Fibroblast of skin of scalp (primary cell): ENCODE results near the gene RBM38.

ENCODE experiments used
- DNase-seq: peaks from one replicate; pipeline ENCODE4 v3.0.0-alpha.2; 2013

The RBM38 gene

GRCh38 chr20:57456116-57456515 lies 64.9 kb downstream of the RBM38 start:
- DNase-seq = no peak

- DNase-seq = no peak
Observed at GRCh38 chr20:57457243-57458095, 66.3 kb downstream of the RBM38 start.

- DNase-seq = no peak
Observed at GRCh38 chr20:57458400-57459160, 67.4 kb downstream of the RBM38 start.
